Neural cell (in vitro differentiated cells): Measurements from ENCODE around the gene KIF23.

Experiments used
- CTCF ChIP-seq: fragments of 450-650 bp; IDR thresholded peaks from 2 replicates; pipeline ENCODE4 v1.5.1; 2014; ENCODE audit warnings: antibody characterized with exemption, mild to moderate bottlenecking, moderate library complexity; ENCODE audit not compliant: poor library complexity, severe bottlenecking
- EP300 ChIP-seq: fragments of 450-650 bp; conservative IDR thresholded peaks from 2 replicates; pipeline ENCODE4 v1.6.1; 2014; ENCODE audit warnings: antibody characterized with exemption, mild to moderate bottlenecking, moderate library complexity; ENCODE audit not compliant: poor library complexity, severe bottlenecking
- EZH2 ChIP-seq: fragments of 200-600, 300-800 bp; shearing (Covaris generic), sonication (generic); IDR thresholded peaks from 2 replicates; pipeline ENCODE4 v1.6.1; 2014; ENCODE audit warnings: antibody characterized with exemption, low read length, borderline replicate concordance, mild to moderate bottlenecking; ENCODE audit not compliant: insufficient read depth, poor library complexity, severe bottlenecking
- POLR2AphosphoS5 ChIP-seq: IDR thresholded peaks from 2 replicates; pipeline ENCODE4 v1.6.1; 2012
- REST ChIP-seq: IDR thresholded peaks from 2 replicates; pipeline ENCODE4 v1.6.1; 2012; ENCODE audit warnings: borderline replicate concordance

GRCh38 chr15:69475769-69476358 is 61.7 kb downstream of the KIF23 start:
- TF ChIP-seq CTCF (peak; percentile 92), EZH2 (no peak), POLR2AphosphoS5 (no peak), REST (no peak), EP300 (no peak)
